NCI-H2029 (cell line): ENCODE data around the gene TRIM28.

Experiments used
- DNase-seq: peaks from one replicate; lab custom pipeline; 2025; lab: John Stamatoyannopoulos, UW

Gene TRIM28

DNA sequence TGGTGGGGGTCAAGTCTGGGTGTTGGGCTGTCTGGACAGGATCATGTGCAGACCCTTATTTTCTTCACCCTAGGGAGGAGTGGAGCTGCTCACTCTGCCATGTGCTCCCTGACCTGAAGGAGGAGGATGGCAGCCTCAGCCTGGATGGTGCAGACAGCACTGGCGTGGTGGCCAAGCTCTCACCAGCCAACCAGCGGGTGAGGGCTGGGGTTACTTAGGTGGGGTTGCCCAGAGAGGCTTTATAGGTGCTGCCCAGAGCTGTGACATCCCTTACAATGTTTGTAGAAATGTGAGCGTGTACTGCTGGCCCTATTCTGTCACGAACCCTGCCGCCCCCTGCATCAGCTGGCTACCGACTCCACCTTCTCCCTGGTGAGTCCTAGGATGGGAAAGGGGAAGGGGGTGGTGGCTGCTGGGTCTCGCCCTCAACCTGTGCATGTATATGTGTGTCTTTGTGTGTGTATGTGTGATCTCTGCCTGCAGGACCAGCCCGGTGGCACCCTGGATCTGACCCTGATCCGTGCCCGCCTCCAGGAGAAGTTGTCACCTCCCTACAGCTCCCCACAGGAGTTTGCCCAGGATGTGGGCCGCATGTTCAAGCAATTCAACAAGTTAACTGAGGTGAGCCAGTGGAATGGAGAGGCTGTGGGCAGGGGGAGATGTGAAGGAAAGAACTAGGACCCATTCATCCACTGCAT is 5.9 kb downstream of the TRIM28 start:
- DNase-seq, result no peak

DNA sequence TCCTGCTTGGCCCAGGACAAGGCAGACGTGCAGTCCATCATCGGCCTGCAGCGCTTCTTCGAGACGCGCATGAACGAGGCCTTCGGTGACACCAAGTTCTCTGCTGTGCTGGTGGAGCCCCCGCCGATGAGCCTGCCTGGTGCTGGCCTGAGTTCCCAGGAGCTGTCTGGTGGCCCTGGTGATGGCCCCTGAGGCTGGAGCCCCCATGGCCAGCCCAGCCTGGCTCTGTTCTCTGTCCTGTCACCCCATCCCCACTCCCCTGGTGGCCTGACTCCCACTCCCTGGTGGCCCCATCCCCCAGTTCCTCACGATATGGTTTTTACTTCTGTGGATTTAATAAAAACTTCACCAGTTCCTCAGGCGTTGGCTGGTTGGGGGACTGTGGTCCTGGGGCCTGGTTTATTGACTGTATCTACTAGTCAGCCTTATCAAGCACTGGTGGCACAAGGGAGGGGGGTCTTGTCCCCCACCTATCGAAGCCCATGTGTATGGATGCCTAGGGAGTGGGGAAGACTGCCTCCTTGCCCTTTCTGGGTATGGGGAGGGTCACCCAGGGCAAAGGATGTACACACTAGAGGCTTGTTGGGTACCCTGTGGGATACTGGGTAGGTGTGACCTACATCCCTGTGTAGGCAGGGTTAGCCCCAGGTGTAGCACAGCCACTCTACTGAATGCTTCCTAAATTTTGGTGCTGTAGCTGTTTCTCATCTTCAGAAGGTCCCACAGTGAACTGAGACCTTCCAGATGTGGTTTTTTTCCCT is 6.7 kb downstream of the TRIM28 start:
- DNase-seq, result no peak

DNA sequence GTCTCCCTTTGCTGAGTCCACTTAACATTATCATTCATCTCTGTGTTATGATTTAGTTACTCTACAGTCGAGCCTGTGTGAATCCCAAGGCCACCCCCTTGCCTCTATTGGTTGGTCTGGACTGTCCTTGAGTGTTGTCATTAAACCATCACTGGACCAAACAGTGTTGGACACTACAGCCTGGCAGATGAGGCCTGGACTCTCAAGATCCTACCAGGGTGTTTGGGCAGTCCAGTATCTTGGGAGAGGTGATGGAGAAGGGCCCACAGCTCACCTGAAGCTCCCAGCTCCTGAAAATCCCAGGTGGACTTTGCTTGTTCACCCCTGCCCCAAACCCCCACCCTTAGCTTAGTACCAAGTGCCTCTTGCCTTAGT is 7.2 kb downstream of the TRIM28 start:
- DNase-seq, result no peak

DNA sequence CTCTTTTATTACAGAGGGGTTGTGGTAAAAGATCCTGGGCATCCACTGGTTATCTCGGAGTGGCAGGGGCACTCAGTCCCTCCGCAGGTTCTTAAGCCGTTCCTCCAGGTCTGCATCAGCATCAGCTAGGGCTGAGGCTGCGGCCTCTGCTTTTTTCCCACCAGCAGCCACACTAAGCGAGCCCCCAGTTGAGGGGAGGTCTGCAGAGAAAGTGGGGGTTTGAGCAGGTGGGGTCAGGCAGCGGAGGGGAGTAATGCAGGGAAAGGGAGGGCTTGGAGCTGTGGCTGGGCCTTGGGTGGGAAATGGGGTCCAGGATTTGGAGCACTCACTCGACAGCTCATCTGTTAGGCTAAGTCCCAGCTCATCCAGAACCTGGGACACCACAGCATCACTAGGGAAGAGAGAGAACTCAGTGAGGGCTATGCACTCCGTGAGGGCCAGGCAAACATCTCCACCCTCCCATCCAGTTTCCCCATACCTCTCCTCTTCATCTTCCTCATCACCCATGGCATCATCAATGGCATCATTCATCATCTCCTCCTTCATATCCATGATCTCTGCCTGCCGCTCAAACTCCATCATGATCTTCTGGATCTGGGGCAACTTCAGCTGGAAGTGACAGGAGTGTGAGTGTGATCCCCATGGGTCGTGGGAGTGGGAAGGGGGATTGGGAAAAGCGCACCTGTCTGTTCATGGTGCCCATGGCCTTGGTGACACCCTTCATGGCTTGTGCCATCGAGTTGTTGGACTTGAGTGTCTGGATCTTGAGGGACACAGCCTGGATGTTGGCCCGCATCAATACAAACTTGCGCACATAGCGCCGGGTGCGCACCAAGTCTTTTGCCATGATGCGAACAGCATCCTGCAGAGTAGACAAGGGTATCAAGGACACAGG is 8.0 kb downstream of the TRIM28 start:
- no peak for DNase-seq

DNA sequence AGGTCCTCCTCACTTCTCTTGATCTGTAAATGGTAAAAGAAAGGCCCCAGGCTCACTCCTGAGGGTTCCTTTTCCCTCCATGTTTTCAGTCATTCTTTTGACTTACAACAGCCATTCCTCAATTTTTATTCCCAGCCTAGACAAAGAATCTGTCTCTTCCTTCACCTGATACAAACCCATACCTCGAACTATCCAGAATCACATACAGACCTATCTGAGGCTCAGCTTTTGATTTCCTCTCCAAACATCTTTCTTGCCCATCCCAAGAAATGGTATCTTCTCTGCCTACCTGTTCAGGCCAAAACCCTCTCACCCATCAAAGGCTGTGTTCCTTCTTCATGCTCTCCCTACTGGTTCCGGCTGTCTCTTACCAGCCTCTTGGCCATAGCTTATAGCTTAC is 8.8 kb downstream of the TRIM28 start:
- no peak for DNase-seq

DNA sequence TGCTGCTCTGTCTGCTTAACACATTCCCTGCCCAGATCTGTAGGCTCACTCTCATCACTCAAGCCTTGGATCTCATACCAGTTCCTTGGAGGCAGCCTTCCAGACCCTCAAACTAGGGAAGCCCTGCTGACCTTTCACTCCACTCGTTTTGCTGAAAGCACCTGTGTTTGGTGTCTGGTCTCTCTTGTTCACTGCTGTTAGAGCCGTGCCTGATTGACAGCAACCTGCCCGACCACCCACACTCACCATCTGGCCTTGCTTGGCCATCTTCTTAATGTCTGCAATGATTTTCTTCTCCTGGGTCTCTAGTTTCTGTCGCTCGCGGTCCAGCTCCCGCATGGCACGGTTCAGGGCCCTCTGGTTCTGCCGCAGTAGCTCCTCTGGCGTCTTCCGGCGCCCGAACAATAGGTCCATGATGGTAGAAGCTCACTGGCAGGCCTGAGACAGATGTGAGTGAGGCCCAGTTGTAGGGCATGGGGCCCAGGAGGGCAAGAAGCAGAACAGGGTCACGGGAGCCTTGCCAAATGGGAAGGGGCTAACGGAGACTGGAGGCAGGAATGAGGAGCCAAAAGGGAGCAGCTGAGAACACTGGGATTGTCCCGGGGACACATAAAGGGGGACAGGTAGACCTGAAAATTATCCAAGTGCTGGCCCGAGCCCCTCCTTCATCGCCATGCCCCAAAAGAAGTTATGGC is 10.1 kb downstream of the TRIM28 start:
- no peak for DNase-seq

DNA sequence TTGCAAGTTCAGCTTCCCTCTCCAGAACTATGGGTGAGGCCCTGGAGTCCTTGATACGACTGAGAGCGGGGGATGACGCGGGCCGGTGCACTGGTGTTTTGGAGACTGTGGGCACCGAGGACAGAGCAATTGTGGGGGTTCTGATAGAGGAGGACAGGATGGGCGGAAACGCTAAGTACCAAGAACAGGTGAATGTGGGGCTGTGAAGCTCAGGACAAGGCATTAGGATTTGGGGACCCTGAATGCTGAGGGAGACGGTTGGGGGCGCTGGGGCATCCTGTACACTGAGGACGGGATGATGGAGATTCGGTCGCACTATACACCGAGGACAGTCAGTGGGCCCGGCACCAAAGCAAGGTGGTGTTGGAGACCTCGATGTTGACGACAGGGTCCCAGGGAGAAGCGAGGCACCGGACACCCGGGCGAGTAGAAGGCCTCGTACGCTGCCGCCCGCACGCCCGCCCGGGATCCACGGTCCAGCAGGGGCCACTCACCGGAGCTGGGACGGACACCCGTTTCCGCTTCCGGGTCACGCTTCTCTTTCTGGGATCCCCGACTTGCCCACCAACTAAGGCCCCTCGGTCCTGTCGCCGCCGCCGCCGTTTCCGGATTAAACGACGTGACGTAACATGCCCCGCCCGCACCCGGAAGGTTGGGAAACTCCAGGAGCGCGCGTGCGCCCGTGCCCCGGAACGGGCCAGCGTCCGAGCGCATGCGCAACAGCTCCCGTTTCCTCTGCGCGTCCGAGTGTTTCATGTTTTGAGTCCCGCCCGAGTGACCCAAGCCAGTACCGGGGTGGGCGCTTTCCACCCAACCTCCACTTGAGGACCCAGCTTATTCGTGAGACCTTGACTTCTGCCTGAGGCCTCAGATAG is 10.9 kb downstream of the TRIM28 start, which contains the start of gene CHMP2A:
Gene CHMP2A (minus strand): TSS at position 612 of the 875 bp plus-strand sequence. CDS start 893 bp downstream, outside the sequence.
- no peak for DNase-seq

DNA sequence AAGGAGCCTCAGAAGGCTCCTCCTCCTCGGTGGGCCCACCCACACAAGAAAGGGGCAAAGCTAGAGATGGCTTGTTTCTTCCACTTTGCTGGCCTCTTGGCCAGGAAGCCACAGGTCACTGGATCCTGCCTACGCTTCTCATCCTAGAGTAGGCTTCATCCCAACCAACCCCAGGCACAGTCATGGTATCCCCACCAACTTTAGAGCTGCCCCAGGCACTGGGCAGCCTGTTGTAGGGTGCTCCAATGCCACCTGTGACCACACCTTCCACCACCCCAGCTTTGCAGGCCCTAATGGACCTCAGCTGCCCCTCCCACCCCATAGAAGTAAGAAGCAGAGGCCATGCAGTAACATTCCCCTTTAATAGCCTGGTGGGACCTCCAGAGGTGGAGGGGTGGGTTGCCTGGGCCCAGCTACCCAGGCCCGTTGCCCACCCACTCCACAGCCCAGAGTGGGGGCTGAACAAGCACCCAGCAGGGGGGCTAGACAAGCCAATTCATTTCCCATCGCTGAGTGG is 11.6 kb downstream of the TRIM28 start:
- no peak for DNase-seq

DNA sequence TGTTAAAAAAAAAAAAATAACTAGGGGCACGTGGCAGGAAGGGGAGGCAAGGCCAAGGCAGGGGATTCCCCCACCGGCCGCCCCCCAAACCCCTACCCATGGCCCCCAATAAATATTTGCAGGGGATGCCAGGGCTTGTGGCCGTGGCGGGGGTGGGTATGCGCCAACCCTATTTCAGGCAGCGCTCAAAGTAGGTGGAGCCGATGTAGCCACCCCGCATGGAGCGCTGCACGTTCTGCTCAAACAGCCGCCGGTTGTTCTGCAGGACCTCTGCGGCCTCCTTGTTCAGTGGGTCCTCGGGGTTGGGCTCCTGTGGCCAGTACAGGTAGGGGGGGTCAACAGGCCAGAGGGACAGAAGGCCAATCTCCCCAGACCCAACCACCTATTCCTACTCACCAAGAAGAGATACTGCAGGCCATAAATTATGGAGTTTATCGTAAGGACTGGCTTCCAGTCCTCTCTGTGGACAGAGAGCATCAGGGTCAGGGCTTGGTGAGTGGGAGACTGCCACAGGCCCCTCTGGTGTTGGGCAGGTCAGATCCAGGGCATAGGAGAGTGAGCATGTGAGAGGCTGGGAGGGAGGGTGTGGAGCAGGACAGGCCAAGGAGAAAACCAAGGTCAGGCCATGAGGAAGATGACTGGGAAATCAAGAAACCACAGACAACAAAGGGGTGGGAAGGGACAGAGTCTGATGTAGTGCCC is 12.2 kb downstream of the TRIM28 start:
- DNase-seq, result no peak

DNA sequence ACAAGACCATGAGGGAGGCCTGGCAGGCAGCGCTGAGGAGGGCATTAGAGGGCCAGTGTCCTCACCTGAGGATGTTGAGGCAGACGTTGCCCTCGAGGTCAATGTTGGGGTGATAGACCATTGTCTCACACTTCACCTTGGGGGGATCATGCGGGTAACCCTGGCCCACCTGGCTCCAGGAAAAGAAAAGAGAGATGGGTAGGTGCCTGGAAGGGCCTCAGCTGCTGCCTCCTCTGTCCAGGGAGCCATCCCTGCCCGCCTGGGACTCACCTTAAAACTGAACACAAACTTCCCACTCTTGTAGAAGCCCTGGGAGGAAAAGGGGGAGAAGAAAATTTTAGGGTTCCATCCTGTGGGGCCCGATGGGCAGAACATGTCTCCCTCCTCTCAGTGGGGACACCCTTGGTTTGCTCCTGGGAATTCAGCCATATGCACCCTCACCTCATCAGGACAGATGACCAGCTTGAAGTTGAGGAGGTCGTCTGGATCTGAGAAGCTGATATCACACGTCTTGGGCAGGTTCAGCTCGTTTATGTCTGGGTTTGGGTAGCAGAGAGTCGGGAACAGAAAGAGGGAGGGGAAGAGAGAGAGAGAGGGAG is 12.9 kb downstream of the TRIM28 start:
- DNase-seq, result no peak

DNA sequence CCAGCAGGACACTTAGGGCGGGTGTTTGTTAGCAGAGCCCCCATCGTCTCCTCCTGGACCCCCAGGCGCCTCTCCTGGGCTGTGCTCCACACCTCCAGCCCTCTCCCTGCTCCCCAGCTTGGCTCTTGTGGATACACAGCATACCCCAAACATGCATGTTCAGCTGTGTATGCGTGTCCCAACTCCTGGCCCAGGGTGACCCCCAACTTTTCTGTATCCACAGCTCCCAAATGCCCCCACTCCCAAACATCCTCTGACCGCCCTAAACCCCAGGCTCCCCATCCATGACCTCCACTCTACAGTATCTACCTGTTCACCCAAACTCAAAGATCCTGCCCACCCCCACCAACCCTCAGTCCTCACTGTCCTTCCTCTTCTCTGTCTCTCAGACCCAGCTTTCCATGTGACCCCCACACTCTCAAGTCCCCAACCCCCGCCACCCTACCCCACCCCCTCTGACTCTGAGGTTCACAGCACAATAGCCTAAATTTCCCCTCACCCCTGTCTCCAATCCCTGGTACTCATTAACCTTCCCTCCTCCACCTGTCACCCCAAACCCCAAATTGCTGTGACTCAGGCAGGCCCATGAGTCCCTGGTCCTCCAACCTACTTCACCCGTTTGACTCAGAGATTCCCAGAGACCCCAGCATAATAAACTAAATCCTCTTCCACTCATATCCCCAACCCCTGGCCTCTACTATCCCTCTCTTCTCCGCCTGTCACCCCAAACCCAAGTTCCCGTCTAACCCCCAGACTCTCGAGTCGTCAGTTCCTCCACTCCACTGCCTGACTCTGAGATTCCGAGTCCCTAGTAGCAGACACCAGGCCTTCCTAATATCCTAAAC is 13.6 kb downstream of the TRIM28 start:
- no peak for DNase-seq

DNA sequence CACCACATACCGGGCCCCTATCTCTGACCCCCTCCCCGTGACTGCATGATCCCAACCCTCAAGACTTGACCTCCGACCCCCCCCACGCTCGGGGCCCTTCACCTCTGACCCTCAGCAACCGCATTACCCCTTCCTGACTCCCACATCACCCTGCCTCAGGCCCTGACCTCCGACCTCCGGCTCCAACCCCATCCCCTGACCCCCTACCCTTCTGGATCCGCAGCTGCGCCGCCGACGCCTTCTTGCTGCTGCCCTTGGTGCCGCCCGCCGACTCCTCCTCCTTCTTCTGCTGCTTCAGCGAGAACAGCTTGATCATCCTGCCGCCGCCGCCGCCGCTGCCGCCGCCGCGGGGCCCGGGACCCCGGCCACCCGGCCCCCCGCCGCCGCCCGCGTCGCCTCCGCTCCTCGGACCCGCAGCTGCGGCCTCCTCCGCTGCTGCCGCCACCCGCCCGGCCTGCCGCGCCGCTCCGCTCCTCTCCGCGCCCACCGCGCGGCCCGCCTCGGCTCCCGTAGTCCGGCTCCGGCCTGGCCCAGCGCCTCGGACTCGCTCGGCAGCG is 14.3 kb downstream of the TRIM28 start, which contains the start of gene UBE2M:
Gene UBE2M (minus strand): TSS at position 546 of the 557 bp plus-strand sequence. CDS start 230 bp downstream, at position 316.
- no peak for DNase-seq

DNA sequence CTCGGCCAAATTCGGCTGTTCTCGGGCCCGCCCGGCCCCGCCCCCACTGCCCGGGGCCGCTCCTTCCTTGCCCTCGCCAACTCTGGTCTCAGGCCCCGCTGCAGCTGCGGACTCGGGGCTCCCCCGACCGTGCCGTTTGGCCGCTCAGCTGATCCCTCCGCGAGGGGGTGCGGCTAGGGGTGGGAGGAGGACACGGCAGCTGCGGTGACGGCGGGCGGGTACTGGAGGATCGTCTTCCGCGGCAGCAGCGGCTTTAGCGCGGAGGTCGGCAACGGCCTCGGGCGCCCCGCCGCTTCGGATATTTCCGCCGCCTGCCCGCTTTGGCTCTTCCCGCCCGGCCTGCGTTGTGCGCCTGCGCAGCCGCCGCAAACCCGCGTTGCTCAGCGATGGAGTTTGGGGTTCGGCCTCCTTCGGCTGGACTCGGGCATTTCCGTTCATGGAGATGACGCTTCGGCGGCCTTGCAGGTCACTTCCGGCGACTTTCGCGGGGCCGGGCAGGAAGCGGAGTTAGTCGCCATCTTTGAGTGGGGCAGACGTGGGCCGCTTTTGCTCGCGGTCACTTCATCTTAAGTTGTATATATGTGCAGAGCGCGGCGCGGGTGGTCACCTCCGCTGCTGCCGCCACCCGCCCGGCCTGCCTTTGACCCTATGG is 14.9 kb downstream of the TRIM28 start:
- DNase-seq, result no peak

DNA sequence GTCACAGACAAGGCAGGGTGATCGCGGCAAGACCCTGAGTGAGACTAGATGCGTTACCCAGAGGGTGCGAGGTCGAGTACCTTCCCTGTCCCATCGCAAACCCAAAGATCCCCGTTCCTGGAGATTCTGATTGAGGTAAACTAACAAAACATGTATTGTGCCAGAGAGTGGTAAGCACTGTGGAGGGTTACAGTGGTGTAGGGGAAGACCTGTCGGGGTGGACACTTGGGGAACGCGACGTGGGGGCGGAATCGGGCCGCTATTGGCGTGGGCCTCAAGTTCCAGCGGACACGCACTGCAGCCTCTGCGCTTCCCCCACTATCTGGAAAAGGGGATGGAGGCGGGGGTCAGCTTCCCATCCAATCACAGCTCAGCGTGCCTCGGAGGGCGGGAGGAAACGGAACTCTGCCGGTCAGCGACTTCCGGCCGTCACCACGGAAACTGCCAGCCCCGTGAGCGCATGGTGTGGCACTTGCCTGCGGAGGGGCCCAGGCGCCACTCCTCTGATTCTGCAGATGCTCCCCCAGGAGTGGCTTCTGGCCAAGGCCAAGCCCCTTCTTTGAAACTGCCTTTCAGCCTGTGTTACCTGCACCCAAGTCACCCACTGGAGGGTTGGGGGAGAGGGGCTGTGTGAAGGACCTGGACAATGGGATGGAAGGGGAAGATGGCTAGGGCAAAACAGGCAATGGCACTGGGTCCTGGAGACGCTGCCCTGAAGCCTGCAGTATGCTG is 15.6 kb downstream of the TRIM28 start:
- DNase-seq, result no peak

DNA sequence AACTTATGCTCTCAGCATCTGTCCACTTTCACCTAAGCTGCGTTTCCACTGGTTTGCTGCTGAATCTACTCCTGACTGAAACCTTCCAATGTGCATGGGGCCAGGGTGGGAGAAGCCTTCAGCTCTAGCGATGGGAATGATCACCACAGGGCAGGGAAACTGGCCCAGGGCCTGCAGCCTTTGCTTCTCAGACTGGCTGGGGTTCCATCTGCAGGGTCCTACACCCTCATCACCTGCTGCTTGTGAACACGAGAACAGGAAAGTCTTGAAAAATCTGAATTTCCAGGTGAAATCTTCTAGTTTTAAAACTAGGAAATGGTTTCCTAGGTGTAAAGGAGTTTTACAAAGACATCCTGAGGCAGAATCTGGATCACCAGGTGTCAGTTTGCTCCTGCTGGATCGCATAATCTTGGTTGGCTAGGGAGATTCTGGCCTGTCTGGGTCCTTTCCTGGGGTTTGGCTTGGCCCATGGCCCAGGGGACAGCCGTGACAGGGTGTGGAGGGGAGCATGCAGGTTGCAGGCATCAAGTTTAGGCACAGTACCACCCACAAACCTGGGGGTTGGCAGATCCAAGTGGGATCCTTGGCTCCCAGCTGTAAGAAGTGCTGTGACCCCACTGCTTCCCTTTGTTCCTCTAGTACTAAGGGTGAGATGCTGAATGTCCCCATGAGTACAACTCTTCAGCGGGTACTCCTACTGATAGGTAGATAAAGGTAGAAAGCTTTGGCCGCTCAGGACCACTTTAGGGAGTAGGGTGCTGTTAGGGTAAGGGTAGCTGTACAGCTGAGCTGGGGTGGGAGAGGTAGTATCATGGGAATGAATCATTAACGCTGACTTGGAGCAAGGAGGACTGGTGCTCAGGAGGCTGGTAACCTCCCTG is 16.4 kb downstream of the TRIM28 start:
- no peak for DNase-seq

DNA sequence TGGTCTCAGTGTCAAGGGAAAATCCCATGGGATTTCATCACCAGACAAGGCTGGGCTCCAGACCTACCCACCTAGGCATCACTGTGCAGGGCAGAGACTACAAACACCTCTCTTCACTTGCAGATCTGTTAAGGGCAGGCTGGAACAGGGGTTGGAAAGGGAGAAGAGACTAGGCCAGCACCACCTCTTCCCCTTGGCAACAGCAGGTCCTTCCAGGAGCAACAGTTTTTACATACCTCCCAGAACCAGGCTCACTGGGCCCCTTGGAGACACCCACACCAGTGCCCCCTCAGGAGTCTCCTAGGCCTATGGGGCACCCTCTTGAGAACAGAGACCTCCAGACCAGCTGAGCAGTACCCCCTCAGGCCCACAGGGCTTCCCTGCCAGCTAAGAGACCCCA is 17.1 kb downstream of the TRIM28 start:
- DNase-seq, result no peak
